ENCODE results near the gene PTPRCAP. TPM values are rescaled to one million over a fixed set of nuclear protein-coding genes. Genes with fewer than 3 reads are reported as not detected.

Gene PTPRCAP
- total and polyA plus RNA-seq, 9 donors = 0.84 to 1.5 (median 1.2) TPM

DNA sequence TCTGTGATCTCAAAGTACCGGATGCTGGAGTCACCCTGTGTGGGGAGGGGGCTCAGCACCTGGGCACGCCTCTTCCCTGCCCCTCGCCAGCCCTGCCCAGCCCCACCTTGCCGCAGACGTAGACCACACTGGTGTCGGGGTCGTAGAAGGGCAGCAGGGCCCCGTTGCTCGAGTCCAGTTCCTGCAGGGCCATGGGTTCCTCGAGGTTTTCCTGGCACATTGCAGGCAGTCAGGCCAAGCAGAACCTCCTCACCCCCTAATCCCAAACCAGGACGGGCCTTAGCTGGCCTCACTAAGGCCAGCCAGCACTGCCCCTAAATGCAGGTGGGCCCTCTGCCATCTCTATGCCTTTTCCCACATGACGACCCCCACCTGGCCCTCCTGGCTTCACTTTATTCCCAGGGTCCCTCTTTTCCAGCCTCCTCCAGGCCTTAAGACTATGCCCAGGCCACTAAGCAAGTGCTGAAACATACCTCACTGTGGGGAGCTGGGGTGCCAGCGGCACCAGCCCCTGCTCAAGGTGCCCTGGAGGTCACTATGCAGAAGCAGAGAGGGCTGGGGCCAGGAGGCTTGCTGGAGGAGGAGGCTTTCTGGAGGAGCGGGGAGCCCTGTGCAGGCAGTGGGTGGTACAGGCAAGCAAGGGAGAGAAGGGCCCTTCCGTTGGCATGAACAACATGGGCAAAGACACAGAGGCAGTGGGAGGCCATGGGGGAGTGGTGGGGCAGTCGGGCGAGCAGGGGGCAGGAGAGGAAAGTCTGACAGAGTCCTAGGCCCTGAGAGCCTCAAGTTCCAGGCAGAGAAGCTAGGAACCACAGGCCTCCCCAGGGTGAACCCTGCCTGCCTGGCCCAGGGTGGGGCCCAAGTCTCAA, 3.0 kb upstream of the PTPRCAP start:
- Histone ChIP-seq H3K9me3 (replicated peaks; ENCODE audit: control insufficient read depth, low read depth, low read length) (no peaks in the 10 kb centered on the region), H3K27ac (ENCODE audit: low read length) (peak overlapping the region; percentile 7), H3K4me1 (ENCODE audit: control insufficient read depth, insufficient read depth, low read length) (peaks cover 33% of the 10 kb centered on the region), H3K4me3 (ENCODE audit: low read length) (no peak overlapping the region), H3K36me3 (ENCODE audit: control insufficient read depth, insufficient read depth, low read length) (peaks cover 43% of the 10 kb centered on the region), H3K27me3 (ENCODE audit: control insufficient read depth, insufficient read depth, low read length) (no peaks in the 10 kb centered on the region)
- WGBS (ENCODE audit: insufficient coverage) = 75% methylated on average over 17 of the region's 17 CpGs
- no peak for DNase-seq

DNA sequence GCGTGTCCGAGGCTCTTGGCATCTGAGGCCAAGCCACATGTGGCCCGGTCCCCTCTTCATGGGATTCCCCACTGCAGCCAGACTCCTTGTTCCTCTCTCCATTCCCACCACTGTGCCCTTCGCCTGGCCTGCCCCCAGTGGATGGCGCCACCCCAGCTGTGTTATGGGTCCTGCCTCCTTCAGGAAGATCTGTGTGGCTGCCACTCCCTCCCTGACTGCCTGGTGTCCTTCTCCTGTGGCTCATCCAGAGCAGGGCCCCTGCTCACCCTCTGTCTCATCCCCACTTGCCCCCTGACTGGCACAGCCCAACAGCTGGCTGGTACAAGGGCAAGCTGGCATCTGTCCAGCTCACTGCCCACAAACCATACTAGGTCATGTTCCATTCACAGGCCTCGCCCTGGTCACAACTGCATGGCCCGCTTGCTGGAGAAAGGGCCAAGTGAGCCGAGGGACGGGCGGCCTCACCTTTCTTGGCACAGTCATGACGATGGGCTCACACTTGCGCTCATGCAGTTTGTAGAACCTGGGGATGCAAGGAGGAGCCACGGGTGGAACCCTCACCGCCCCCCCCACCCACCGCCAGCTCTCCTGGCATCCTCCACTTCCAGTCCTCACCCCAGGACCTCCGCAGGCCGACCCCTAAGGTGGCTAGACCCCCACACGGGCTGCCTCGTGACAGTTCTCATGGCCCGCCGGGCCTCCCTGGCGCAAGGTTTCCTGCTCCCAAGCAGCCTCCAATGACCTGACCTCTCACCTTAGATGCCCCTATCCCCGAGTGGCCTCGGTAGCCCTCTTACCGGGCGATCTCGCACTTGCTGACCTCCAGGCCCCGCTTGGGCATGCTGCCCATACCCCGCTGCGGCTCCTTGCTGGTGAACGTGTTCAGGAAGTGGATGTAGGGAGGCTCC, 2.1 kb upstream of the PTPRCAP start:
- WGBS (ENCODE audit: insufficient coverage) = 77% methylated on average over 13 of the region's 31 CpGs

DNA sequence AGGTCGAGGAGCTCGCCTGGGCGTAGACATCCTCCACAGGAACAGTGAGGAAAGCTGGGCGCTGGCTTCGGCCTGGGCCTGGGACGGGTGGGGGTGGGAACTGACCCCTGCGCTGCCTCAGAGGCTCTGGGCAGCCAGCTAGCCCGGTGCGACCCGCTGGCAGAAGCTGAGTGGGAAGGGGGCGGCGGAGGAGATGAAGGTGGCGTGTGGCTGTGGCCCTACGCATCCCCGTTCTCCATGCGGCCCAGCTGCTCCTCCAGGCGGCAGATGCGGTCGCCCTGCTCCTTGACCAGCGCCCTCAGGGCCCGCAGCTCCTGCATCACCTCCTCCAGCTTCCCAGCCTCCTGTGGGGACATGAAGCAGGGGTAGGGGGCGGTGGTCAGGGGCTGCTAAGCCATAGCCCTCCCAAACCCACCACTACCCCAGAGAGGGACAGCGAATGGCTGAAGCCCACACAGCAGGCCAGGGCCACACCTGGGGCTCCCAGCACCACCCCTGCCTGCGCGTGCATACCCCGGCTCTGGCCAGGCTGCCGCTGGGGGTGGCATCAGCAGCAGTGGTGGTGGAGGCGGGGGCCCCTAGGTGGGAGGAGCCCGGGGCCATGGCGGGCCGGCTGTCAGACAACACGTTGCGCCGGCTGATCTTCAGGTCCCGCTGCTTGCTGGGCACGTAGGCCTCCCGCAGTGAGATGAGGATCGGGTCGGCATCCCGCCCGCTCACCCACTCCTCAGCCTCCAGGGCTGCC, 848 bp upstream of the PTPRCAP start:
- DNase-seq = no peak
- Histone ChIP-seq H3K27me3 (ENCODE audit: control insufficient read depth, insufficient read depth, low read length) (no peaks in the 10 kb centered on the region), H3K4me1 (ENCODE audit: control insufficient read depth, insufficient read depth, low read length) (peaks cover 34% of the 10 kb centered on the region), H3K36me3 (ENCODE audit: control insufficient read depth, insufficient read depth, low read length) (peaks cover 63% of the 10 kb centered on the region), H3K27ac (ENCODE audit: low read length) (no peak overlapping the region), H3K9me3 (replicated peaks; ENCODE audit: control insufficient read depth, low read depth, low read length) (no peaks in the 10 kb centered on the region), H3K4me3 (ENCODE audit: low read length) (peak overlapping the region; percentile 10)
- 68% methylated on average over 20 of the region's 41 CpGs for WGBS (ENCODE audit: insufficient coverage)

More for the DNA sequence above, 2.1 kb upstream of the PTPRCAP start:
- peaks cover 51% of the 10 kb centered on the region for H3K36me3 ChIP-seq (ENCODE audit: control insufficient read depth, insufficient read depth, low read length)
- no peaks in the 10 kb centered on the region for H3K27me3 ChIP-seq (ENCODE audit: control insufficient read depth, insufficient read depth, low read length)
- no peak for DNase-seq
- H3K27ac ChIP-seq (ENCODE audit: low read length) = peak overlapping the region; percentile 7
- H3K4me1 ChIP-seq (ENCODE audit: control insufficient read depth, insufficient read depth, low read length) = peaks cover 34% of the 10 kb centered on the region
- no peaks in the 10 kb centered on the region for H3K9me3 ChIP-seq (replicated peaks; ENCODE audit: control insufficient read depth, low read depth, low read length)
- H3K4me3 ChIP-seq (ENCODE audit: low read length) = no peak overlapping the region

DNA sequence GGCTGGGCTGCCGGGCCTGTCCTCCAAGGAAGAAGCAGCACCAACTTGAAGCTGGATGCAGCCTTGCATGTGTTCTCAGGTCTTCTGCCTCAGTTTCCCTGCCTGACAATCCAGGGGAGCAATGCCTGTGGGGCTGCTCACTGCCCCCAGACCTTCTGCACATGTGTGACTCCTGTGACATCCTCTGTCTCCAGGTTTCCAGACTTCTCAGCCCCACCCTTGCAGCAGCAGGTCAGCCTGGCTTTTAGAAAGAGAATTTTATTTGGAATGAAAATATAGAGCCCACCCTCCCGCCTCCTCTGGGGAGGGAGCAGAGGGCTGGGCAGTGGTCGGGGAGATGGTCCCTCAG, 301 bp upstream of the PTPRCAP start:
- Histone ChIP-seq H3K9me3 (replicated peaks; ENCODE audit: control insufficient read depth, low read depth, low read length) (no peaks in the 10 kb centered on the region), H3K27ac (ENCODE audit: low read length) (no peak overlapping the region), H3K27me3 (ENCODE audit: control insufficient read depth, insufficient read depth, low read length) (no peaks in the 10 kb centered on the region), H3K4me3 (ENCODE audit: low read length) (peak overlapping the region; percentile 10), H3K4me1 (ENCODE audit: control insufficient read depth, insufficient read depth, low read length) (peaks cover 31% of the 10 kb centered on the region), H3K36me3 (ENCODE audit: control insufficient read depth, insufficient read depth, low read length) (peaks cover 69% of the 10 kb centered on the region)
- WGBS (ENCODE audit: insufficient coverage) = 55% methylated on average over 3 of the region's 3 CpGs
- DNase-seq = no peak

DNA sequence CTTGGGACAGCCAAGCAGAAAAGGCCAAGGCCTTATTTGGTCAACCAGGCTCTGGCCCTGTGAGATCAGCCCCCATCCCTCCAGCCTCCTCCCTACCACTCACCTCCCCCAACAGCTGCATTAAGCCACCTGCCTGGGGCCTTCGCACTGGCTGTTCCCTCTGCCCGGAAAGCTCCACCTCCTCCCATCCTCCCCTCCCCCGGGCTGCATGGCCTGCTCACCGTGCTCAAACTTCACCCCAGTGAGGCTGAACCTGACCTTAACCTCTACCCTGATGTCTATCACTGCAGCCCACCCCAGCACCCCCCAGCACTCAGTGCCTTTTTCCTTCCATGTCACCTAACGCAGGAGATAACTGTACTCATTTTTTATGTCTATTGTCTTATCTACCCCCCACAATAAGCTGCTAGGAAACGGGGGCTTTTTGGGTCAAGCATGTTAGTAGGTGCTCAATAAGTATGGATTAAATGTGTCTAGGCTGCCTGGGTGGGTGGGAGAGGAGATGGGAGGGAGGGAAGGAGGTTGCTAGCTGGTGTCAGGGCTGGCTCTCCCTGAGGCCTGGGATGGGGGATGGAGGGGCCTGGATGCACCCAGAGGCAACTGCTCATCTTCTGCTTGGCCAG, 912 bp downstream of the PTPRCAP start:
- 19% methylated on average over 4 of the region's 6 CpGs for WGBS (ENCODE audit: insufficient coverage)
- H3K4me3 ChIP-seq (ENCODE audit: low read length) = no peak overlapping the region
- H3K27ac ChIP-seq (ENCODE audit: low read length) = peak overlapping the region; percentile 20
- H3K27me3 ChIP-seq (ENCODE audit: control insufficient read depth, insufficient read depth, low read length) = no peaks in the 10 kb centered on the region
- H3K9me3 ChIP-seq (replicated peaks; ENCODE audit: control insufficient read depth, low read depth, low read length) = no peaks in the 10 kb centered on the region
- H3K4me1 ChIP-seq (ENCODE audit: control insufficient read depth, insufficient read depth, low read length) = peaks cover 23% of the 10 kb centered on the region
- peaks cover 75% of the 10 kb centered on the region for H3K36me3 ChIP-seq (ENCODE audit: control insufficient read depth, insufficient read depth, low read length)
- DNase-seq = no peak

DNA sequence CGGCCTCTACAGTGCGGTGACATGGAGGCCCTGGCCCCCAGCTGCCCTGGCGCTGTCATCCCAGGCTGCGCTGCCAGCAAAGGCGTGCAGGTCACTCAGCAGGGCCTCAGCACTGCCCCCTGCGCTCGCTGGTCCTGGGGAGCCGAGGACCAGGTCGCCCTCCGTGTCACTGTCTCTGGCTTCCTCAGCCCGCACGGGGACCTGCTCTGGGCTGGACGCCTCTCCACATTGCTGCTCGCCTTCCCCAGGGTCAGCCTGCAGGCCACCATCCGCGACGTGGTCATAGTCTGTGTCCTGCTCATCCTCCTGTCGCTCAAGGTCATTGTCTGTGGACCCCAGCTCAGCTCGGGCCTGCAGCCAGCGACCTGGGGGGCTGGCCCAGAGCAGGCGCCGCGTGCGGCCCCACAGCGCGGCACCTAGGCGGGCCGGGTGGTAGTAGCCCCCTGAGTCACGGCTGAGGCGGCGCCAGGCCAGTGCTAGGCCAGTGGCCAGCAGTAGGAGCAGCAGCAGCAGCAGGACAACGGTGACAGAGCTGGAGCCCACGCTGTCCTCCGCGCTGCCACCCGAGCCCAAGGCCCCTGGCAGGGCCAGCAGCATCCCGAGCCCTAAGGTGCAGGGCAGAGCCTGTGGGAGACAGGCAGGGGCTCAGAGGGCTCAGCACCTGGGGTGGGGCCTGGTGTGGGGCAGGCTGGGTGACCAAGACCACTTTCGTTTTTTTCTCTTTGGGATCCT, 1.6 kb downstream of the PTPRCAP start:
- no peak for DNase-seq
- Histone ChIP-seq H3K36me3 (ENCODE audit: control insufficient read depth, insufficient read depth, low read length) (peaks cover 77% of the 10 kb centered on the region), H3K27me3 (ENCODE audit: control insufficient read depth, insufficient read depth, low read length) (no peaks in the 10 kb centered on the region), H3K4me1 (ENCODE audit: control insufficient read depth, insufficient read depth, low read length) (peaks cover 23% of the 10 kb centered on the region), H3K27ac (ENCODE audit: low read length) (peak overlapping the region; percentile 20), H3K4me3 (ENCODE audit: low read length) (no peak overlapping the region), H3K9me3 (replicated peaks; ENCODE audit: control insufficient read depth, low read depth, low read length) (no peaks in the 10 kb centered on the region)
- 86% methylated on average over 38 of the region's 38 CpGs for WGBS (ENCODE audit: insufficient coverage)

DNA sequence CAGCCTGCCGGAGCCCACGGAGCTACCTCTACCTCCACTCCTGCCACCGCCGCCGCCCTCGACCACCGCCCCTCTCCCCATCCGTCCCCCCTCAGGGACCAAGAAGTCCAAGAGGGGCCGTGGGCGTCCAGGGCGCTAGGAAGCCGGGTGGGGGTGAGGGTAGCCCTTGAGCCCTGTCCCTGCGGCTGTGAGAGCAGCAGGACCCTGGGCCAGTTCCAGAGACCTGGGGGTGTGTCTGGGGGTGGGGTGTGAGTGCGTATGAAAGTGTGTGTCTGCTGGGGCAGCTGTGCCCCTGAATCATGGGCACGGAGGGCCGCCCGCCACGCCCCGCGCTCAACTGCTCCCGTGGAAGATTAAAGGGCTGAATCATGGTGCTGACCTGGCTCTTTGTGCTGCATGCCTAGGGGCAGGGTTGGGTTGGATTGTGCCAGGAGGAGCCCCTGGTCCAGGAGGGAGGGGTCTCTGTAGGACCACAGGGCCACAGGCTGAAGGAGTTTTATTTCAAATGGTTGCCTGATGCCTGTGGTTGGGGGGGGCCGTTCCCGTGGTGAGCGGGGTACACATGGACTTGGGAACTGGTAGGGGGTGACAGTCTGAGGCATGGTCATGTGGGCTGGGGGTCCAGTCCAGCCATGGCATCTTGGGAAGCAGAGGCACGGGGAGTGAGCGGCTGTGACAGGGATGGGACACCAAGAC, 2.3 kb downstream of the PTPRCAP start:
- no peak for DNase-seq
- Histone ChIP-seq H3K4me1 (ENCODE audit: control insufficient read depth, insufficient read depth, low read length) (peaks cover 23% of the 10 kb centered on the region), H3K27ac (ENCODE audit: low read length) (no peak overlapping the region), H3K9me3 (replicated peaks; ENCODE audit: control insufficient read depth, low read depth, low read length) (no peaks in the 10 kb centered on the region), H3K36me3 (ENCODE audit: control insufficient read depth, insufficient read depth, low read length) (peaks cover 76% of the 10 kb centered on the region), H3K4me3 (ENCODE audit: low read length) (no peak overlapping the region), H3K27me3 (ENCODE audit: control insufficient read depth, insufficient read depth, low read length) (no peaks in the 10 kb centered on the region)
- 91% methylated on average over 11 of the region's 26 CpGs for WGBS (ENCODE audit: insufficient coverage)

DNA sequence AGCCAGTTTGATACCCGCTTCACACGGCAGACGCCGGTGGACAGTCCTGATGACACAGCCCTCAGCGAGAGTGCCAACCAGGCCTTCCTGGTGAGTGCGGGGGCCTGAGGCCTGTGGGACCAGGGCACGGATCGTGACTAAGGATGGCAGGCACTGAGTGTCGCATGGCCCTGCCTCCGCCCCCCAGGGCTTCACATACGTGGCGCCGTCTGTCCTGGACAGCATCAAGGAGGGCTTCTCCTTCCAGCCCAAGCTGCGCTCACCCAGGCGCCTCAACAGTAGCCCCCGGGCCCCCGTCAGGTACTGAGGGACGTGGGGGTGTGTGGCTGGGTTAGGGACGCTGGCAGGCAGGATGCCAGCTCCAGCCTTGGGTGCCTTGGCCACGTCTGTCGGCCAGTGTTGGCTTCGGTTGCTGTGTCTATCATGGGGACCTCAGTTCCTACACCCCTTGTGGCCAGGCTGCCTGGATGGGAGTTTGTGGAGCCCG, 3.0 kb downstream of the PTPRCAP start:
- no peak overlapping the region for H3K4me3 ChIP-seq (ENCODE audit: low read length)
- 76% methylated on average over 13 of the region's 23 CpGs for WGBS (ENCODE audit: insufficient coverage)
- DNase-seq = no peak
- no peaks in the 10 kb centered on the region for H3K27me3 ChIP-seq (ENCODE audit: control insufficient read depth, insufficient read depth, low read length)
- H3K9me3 ChIP-seq (replicated peaks; ENCODE audit: control insufficient read depth, low read depth, low read length) = no peaks in the 10 kb centered on the region
- no peak overlapping the region for H3K27ac ChIP-seq (ENCODE audit: low read length)
- H3K4me1 ChIP-seq (ENCODE audit: control insufficient read depth, insufficient read depth, low read length) = peaks cover 21% of the 10 kb centered on the region
- H3K36me3 ChIP-seq (ENCODE audit: control insufficient read depth, insufficient read depth, low read length) = peaks cover 75% of the 10 kb centered on the region

All from muscle of leg (tissue), 11 donors.